ENCODE data around the gene ETV6.

Gene ETV6

DNA sequence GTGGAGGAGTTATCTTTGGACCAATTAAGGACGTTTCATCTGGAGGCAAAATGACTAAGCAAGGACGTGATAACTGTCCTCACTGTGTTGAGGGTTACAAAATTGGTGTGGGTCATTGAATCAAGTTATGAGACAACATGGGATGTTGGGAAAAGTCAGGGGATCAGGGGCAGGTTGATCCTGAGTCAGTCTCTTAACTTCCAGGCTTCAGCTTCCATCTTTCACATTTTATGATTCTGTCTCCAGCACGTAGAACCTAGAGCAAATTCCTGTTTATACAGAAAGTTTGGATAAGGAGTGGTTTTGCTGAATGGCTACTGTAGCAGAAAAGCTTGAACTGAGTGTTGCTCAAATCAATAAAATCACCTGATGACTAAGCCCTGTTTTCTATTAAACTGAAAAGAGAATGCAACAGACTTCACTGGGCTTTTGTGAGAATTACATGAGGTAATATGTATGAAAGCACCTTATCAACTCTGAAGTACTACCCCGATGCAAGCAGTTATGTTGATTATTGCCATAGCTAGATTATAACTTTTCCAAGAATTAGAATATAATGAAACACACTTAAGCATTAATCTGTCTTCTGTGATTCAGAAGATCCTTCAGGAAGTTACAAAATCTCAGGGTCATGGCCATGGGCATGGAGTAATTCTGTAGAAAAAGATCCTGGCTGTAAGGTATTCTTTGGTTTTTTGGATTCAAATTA is 184.8 kb downstream of the ETV6 start:
- H3K4me2 ChIP-seq (ENCODE audit: low read depth, low read length, poor library complexity, severe bottlenecking), result no peak overlapping the region

DNA sequence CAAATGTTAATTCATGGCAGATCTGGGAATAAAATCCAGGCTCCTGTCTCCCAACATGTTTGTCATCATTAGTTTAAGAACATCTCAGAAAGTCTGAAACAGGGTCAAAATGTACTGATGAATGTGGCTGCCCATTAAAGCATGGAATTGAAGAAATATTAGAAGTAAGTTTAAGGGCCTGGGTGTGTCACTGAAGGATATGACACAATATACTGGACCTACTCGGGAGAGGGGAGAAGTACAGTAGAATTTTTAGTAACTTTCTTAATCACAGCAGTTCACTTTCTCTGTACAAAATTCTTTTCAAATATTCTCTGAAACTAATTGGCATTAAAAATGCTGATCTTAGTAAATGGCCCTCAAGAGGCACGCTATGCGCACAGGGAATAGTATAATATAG is 185.5 kb downstream of the ETV6 start:
- TF ChIP-seq, protein P1, sequence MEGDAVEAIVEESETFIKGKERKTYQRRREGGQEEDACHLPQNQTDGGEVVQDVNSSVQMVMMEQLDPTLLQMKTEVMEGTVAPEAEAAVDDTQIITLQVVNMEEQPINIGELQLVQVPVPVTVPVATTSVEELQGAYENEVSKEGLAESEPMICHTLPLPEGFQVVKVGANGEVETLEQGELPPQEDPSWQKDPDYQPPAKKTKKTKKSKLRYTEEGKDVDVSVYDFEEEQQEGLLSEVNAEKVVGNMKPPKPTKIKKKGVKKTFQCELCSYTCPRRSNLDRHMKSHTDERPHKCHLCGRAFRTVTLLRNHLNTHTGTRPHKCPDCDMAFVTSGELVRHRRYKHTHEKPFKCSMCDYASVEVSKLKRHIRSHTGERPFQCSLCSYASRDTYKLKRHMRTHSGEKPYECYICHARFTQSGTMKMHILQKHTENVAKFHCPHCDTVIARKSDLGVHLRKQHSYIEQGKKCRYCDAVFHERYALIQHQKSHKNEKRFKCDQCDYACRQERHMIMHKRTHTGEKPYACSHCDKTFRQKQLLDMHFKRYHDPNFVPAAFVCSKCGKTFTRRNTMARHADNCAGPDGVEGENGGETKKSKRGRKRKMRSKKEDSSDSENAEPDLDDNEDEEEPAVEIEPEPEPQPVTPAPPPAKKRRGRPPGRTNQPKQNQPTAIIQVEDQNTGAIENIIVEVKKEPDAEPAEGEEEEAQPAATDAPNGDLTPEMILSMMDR (conservative IDR thresholded peaks at IDR 0.05; ENCODE audit: low read length), result no peak
- TF ChIP-seq EZH2phosphoT487 (IDR thresholded peaks at IDR 0.05; ENCODE audit: borderline replicate concordance), result no peak
- H3F3A ChIP-seq (ENCODE audit: low read depth), result no peaks in the 10 kb centered on the region
- H3K36me3 ChIP-seq (ENCODE audit: insufficient read depth, low read length), result peaks cover 58% of the 10 kb centered on the region; the same call in 1 of the 2 replicates
- no peak overlapping the region for H2AFZ ChIP-seq (ENCODE audit: low read length)
- peaks cover 60% of the 10 kb centered on the region; the same call in 1 of the 2 replicates for H3K79me2 ChIP-seq (ENCODE audit: insufficient read depth, low read length)
- no peak overlapping the region for H3K4me3 ChIP-seq (ENCODE audit: low read length, poor library complexity, severe bottlenecking)
- H3K9me2 ChIP-seq (replicated peaks; ENCODE audit: low read depth, low read length), result no peaks in the 10 kb centered on the region
- H3K4me2 ChIP-seq (ENCODE audit: low read depth, low read length, poor library complexity, severe bottlenecking), result no peak overlapping the region
- peaks cover 4% of the 10 kb centered on the region for H3K4me1 ChIP-seq (ENCODE audit: insufficient read depth, low read length, poor library complexity, severe bottlenecking)
- no peaks in the 10 kb centered on the region for H3K9me3 ChIP-seq (ENCODE audit: insufficient read depth, low read depth, low read length)
- no peak overlapping the region for H3K9ac ChIP-seq (ENCODE audit: low read depth, low read length, poor library complexity, severe bottlenecking)
- peaks cover 9% of the 10 kb centered on the region for H4K20me1 ChIP-seq (ENCODE audit: insufficient read depth, low read length, poor library complexity, severe bottlenecking)
- H3K27me3 ChIP-seq (ENCODE audit: insufficient read depth, low read length, poor library complexity, severe bottlenecking), result no peaks in the 10 kb centered on the region

More for the DNA sequence above, 184.8 kb downstream of the ETV6 start:
- Histone ChIP-seq H3K9ac (ENCODE audit: low read depth, low read length, poor library complexity, severe bottlenecking) (no peak overlapping the region), H3K9me2 (replicated peaks; ENCODE audit: low read depth, low read length) (no peaks in the 10 kb centered on the region), H3K4me1 (ENCODE audit: insufficient read depth, low read length, poor library complexity, severe bottlenecking) (peaks cover 4% of the 10 kb centered on the region), H3K27me3 (ENCODE audit: insufficient read depth, low read length, poor library complexity, severe bottlenecking) (no peaks in the 10 kb centered on the region), H3F3A (ENCODE audit: low read depth) (no peaks in the 10 kb centered on the region), H3K79me2 (ENCODE audit: insufficient read depth, low read length) (peaks cover 66% of the 10 kb centered on the region; the same call in 1 of the 2 replicates), H2AFZ (ENCODE audit: low read length) (no peak overlapping the region), H3K9me3 (ENCODE audit: insufficient read depth, low read depth, low read length) (no peaks in the 10 kb centered on the region), H3K4me3 (ENCODE audit: low read length, poor library complexity, severe bottlenecking) (no peak overlapping the region), H3K36me3 (ENCODE audit: insufficient read depth, low read length) (peaks cover 59% of the 10 kb centered on the region; the same call in 1 of the 2 replicates), H4K20me1 (ENCODE audit: insufficient read depth, low read length, poor library complexity, severe bottlenecking) (peaks cover 9% of the 10 kb centered on the region)
- TF ChIP-seq EZH2phosphoT487 (IDR thresholded peaks at IDR 0.05; ENCODE audit: borderline replicate concordance), result no peak
- TF ChIP-seq, protein P1 (conservative IDR thresholded peaks at IDR 0.05; ENCODE audit: low read length), result no peak

DNA sequence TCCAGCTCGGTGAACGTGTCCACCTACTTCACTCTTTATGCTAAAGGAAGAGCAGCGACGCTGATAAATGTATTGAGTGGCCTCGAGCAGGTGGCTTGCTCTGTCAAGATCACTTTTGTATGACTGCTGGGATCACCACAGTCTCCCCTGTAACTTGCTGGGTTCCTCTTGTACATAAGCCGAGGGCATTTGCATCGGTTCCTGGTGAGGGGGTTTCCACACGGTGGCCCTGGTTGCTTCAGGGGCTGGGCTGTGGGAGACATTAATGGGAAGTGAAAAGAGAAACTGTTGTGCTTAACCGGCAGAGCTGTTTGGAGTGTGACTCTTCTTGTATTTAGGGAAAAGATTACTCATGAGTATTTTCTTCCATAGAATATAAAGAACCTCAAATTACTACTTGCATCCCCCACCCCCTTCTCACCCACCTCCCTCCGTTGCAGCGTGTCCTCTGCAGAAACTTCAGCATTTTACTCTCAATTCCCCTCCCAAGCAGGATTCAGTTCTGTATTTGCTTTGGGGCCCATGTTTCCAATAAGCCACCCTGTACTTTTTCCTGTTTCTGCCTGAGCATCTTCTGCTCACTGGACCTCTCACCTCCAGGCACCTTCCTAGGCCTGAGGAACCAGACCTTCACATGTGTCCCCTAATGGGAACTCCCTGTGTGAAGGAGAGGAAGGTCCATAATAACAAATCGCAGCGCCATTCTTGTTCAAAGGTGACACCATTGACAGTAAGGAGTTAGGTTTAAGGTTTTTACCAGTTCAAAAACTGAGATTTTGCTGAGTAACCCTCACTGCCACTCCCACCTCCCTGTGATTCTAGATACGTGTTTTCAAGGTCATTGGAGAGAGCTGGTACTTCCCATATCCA is 187.0 kb downstream of the ETV6 start:
- Histone ChIP-seq H3K9ac (ENCODE audit: low read depth, low read length, poor library complexity, severe bottlenecking) (no peak overlapping the region), H3K4me3 (ENCODE audit: low read length, poor library complexity, severe bottlenecking) (no peak overlapping the region), H3K27me3 (ENCODE audit: insufficient read depth, low read length, poor library complexity, severe bottlenecking) (no peaks in the 10 kb centered on the region), H4K20me1 (ENCODE audit: insufficient read depth, low read length, poor library complexity, severe bottlenecking) (peaks cover 9% of the 10 kb centered on the region), H3K9me2 (replicated peaks; ENCODE audit: low read depth, low read length) (no peaks in the 10 kb centered on the region), H3K36me3 (ENCODE audit: insufficient read depth, low read length) (peaks cover 63% of the 10 kb centered on the region; the same call in 1 of the 2 replicates), H3K4me2 (ENCODE audit: low read depth, low read length, poor library complexity, severe bottlenecking) (no peak overlapping the region), H3K4me1 (ENCODE audit: insufficient read depth, low read length, poor library complexity, severe bottlenecking) (peaks cover 4% of the 10 kb centered on the region), H3F3A (ENCODE audit: low read depth) (no peaks in the 10 kb centered on the region), H3K9me3 (ENCODE audit: insufficient read depth, low read depth, low read length) (no peaks in the 10 kb centered on the region), H3K79me2 (ENCODE audit: insufficient read depth, low read length) (peaks cover 49% of the 10 kb centered on the region; the same call in 1 of the 2 replicates), H2AFZ (ENCODE audit: low read length) (no peak overlapping the region)
- no peak for TF ChIP-seq EZH2phosphoT487 (IDR thresholded peaks at IDR 0.05; ENCODE audit: borderline replicate concordance)
- TF ChIP-seq, protein P1 (conservative IDR thresholded peaks at IDR 0.05; ENCODE audit: low read length), result no peak
